ENCODE results near the gene PCDHB11.
"Not testable (repeated sequence)": the region's sequence is repeated elsewhere in the genome, so short reads cannot be mapped to it uniquely, and the experiment has no call there.

PCDHB11 gene

GRCh38 chr5:141182248-141182647 is 17.2 kb upstream of the PCDHB11 start, which contains the start of gene PCDHB16:
PCDHB16 (plus strand) TSS chr5:141182387; CDS start chr5:141182560, 173 bp downstream.
- no peaks in the 10 kb centered on the region for H3K79me2 ChIP-seq (ENCODE audit: low read length)

GRCh38 chr5:141184117-141184855 is 15.1 kb upstream of the PCDHB11 start:
- not testable (repeated sequence) for H3K27ac ChIP-seq (ENCODE audit: low read length); H3K4me2 ChIP-seq (ENCODE audit: low read length); H3K36me3 ChIP-seq (replicated peaks; ENCODE audit: low read depth, low read length); H3K4me1 ChIP-seq (ENCODE audit: low read length); H3K27me3 ChIP-seq (ENCODE audit: low read depth, low read length); H3K4me3 ChIP-seq (ENCODE audit: low read length); H4K20me1 ChIP-seq (ENCODE audit: insufficient read depth, low read length); H3K9me3 ChIP-seq (ENCODE audit: insufficient read depth, low read length); H2AFZ ChIP-seq (ENCODE audit: low read depth, low read length); H3K79me2 ChIP-seq (ENCODE audit: low read length); H3K9ac ChIP-seq (ENCODE audit: low read length)

More at GRCh38 chr5:141182248-141182647, 17.2 kb upstream of the PCDHB11 start, which contains the start of gene PCDHB16:
- Histone ChIP-seq H3K4me2 (ENCODE audit: low read length) (no peak within 1 kb of the TSS), H3K36me3 (replicated peaks; ENCODE audit: low read depth, low read length) (no peaks in the 10 kb centered on the region), H3K4me3 (ENCODE audit: low read length) (no peak within 1 kb of the TSS), H3K4me1 (ENCODE audit: low read length) (no peaks in the 10 kb centered on the region), H3K9me3 (ENCODE audit: insufficient read depth, low read length) (no peaks in the 10 kb centered on the region), H3K9ac (ENCODE audit: low read length) (no peak within 1 kb of the TSS), H3K27me3 (ENCODE audit: low read depth, low read length) (no peaks in the 10 kb centered on the region), H3K27ac (ENCODE audit: low read length) (no peak within 1 kb of the TSS), H4K20me1 (ENCODE audit: insufficient read depth, low read length) (no peaks in the 10 kb centered on the region), H2AFZ (ENCODE audit: low read depth, low read length) (no peak within 1 kb of the TSS)
- TF ChIP-seq EZH2phosphoT487 (IDR thresholded peaks at IDR 0.05; ENCODE audit: low read depth), result no peak
- TF ChIP-seq, protein P1, sequence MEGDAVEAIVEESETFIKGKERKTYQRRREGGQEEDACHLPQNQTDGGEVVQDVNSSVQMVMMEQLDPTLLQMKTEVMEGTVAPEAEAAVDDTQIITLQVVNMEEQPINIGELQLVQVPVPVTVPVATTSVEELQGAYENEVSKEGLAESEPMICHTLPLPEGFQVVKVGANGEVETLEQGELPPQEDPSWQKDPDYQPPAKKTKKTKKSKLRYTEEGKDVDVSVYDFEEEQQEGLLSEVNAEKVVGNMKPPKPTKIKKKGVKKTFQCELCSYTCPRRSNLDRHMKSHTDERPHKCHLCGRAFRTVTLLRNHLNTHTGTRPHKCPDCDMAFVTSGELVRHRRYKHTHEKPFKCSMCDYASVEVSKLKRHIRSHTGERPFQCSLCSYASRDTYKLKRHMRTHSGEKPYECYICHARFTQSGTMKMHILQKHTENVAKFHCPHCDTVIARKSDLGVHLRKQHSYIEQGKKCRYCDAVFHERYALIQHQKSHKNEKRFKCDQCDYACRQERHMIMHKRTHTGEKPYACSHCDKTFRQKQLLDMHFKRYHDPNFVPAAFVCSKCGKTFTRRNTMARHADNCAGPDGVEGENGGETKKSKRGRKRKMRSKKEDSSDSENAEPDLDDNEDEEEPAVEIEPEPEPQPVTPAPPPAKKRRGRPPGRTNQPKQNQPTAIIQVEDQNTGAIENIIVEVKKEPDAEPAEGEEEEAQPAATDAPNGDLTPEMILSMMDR (IDR thresholded peaks at IDR 0.05; ENCODE audit: low read depth, low read length), result no peak

- H2AFZ ChIP-seq (ENCODE audit: low read depth, low read length), result peak within 1 kb of the TSS; percentile 77; the same call in 1 of the 2 replicates
- H3K79me2 ChIP-seq (ENCODE audit: low read length), result no peaks in the 10 kb centered on the region
- no peaks in the 10 kb centered on the region for H4K20me1 ChIP-seq (ENCODE audit: insufficient read depth, low read length)
- H3K4me2 ChIP-seq (ENCODE audit: low read length), result 0 out of 2 replicates have a peak within 1 kb of the TSS, but pooled peaks have one; percentile 27
- H3K27ac ChIP-seq (ENCODE audit: low read length), result no peak within 1 kb of the TSS
- H3K9me3 ChIP-seq (ENCODE audit: insufficient read depth, low read length), result no peaks in the 10 kb centered on the region
- TF ChIP-seq EZH2phosphoT487 (IDR thresholded peaks at IDR 0.05; ENCODE audit: low read depth), result no peak
- TF ChIP-seq, protein P1 (IDR thresholded peaks at IDR 0.05; ENCODE audit: low read depth, low read length), result peak; percentile 58
- no peaks in the 10 kb centered on the region for H3K36me3 ChIP-seq (replicated peaks; ENCODE audit: low read depth, low read length)
- no peaks in the 10 kb centered on the region for H3K4me1 ChIP-seq (ENCODE audit: low read length)
- H3K9ac ChIP-seq (ENCODE audit: low read length), result no peak within 1 kb of the TSS
- H3K4me3 ChIP-seq (ENCODE audit: low read length), result peak within 1 kb of the TSS; percentile 52; the same call in 1 of the 2 replicates
- H3K27me3 ChIP-seq (ENCODE audit: low read depth, low read length), result no peaks in the 10 kb centered on the region
These were observed 12.4 kb upstream of the PCDHB11 start, which contains the start of gene PCDHB9 for GRCh38 chr5:141186897-141187512. PCDHB9 (plus strand) TSS chr5:141187161; CDS start chr5:141187319, 158 bp downstream.

- not testable (repeated sequence) for H3K79me2 ChIP-seq (ENCODE audit: low read length); H3K4me1 ChIP-seq (ENCODE audit: low read length); H3K27ac ChIP-seq (ENCODE audit: low read length); H4K20me1 ChIP-seq (ENCODE audit: insufficient read depth, low read length); H3K27me3 ChIP-seq (ENCODE audit: low read depth, low read length); H3K4me2 ChIP-seq (ENCODE audit: low read length); H3K9ac ChIP-seq (ENCODE audit: low read length); H3K36me3 ChIP-seq (replicated peaks; ENCODE audit: low read depth, low read length); H3K4me3 ChIP-seq (ENCODE audit: low read length); H2AFZ ChIP-seq (ENCODE audit: low read depth, low read length); H3K9me3 ChIP-seq (ENCODE audit: insufficient read depth, low read length)
These were observed 10.7 kb upstream of the PCDHB11 start for GRCh38 chr5:141188682-141189081.

DNA sequence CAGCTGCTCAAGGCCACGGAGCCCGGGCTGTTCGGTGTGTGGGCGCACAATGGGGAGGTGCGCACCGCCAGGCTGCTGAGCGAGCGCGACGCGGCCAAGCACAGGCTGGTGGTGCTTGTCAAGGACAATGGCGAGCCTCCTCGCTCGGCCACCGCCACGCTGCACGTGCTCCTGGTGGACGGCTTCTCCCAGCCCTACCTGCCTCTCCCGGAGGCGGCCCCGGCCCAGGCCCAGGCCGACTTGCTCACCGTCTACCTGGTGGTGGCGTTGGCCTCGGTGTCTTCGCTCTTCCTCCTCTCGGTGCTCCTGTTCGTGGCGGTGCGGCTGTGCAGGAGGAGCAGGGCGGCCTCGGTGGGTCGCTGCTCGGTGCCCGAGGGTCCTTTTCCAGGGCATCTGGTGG is 10.3 kb upstream of the PCDHB11 start:
- not testable (repeated sequence) for H2AFZ ChIP-seq (ENCODE audit: low read depth, low read length); H4K20me1 ChIP-seq (ENCODE audit: insufficient read depth, low read length); H3K27ac ChIP-seq (ENCODE audit: low read length); H3K4me2 ChIP-seq (ENCODE audit: low read length); H3K4me1 ChIP-seq (ENCODE audit: low read length); H3K9ac ChIP-seq (ENCODE audit: low read length); H3K9me3 ChIP-seq (ENCODE audit: insufficient read depth, low read length); H3K27me3 ChIP-seq (ENCODE audit: low read depth, low read length); H3K79me2 ChIP-seq (ENCODE audit: low read length); H3K36me3 ChIP-seq (replicated peaks; ENCODE audit: low read depth, low read length); H3K4me3 ChIP-seq (ENCODE audit: low read length)
